K562 treated with DMSO at 1 percent for 48 hours (cell line): ENCODE data around the gene PCK1. TPM values are rescaled to one million over a fixed set of nuclear protein-coding genes. Genes with fewer than 3 reads are reported as not detected.

ENCODE experiments used
- total RNA-seq: library from RNA; unstranded; fragments of 300-600 nt; gene quantifications from 2 replicates; pipeline ENCODE4 v1.2.3, GENCODE V29; 2022; ENCODE audit warnings: low replicate concordance; ENCODE audit errors: extremely low read depth

PCK1 gene
- not detected in 2 replicates for total RNA-seq

GRCh38 chr20:57560554-57561355 lies at the start of gene PCK1:
Gene PCK1 (plus strand): TSS chr20:57561110. CDS start chr20:57561412, 302 bp downstream.

DNA sequence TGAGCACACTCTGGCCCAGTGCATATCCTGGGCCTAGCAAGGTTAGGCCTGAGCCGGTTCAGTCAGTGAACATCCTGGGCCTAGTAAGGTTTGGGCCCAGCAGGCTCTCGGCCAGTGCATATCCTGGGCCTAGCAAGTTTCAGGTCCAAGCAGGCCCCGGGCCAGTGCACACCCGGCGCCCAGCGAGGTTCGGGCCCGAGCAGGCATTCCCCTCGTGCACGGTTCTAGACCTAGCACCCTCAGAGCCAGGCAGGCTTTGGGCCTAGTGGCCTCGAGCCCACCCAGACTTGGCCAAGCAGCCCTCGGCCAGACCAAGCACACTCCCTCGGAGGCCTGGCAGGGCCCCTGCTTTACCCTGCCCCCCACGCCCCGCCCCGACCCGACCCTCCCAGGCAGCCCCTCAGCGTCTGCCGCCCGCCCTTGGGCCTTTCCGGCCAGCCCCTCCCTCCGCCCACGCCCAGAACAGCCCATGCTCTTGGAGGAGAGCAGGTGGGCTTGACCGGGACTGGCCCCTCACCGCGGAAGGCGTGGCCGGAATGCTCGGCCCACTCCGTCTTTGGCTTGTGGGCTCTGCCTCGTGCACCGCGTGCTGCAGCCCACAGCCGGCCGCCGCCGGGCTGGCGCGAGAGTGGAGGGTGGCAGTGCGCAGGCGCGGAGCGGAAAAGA lies 36.3 kb upstream of the PCK1 start, which contains the start of gene CTCFL:
TSS of gene CTCFL (minus strand) at position 630 of the 666 bp plus-strand sequence. CDS start 935 bp downstream, outside the sequence.

Other genes starting within 250 kb of the PCK1 start
- gene SPO11, start 231.3 kb upstream of the PCK1 start, total RNA-seq = not detected in 2 replicates
- not detected in 2 replicates for gene RAE1, start 209.9 kb upstream of the PCK1 start, total RNA-seq
- gene RBM38, start 169.7 kb upstream of the PCK1 start, total RNA-seq = not detected in 2 replicates
- gene CTCFL, start 36.0 kb upstream of the PCK1 start, total RNA-seq = not detected in 2 replicates
- not detected in 2 replicates for gene ZBP1, start 59.3 kb downstream of the PCK1 start, total RNA-seq
- not detected in 2 replicates for gene PMEPA1, start 148.9 kb downstream of the PCK1 start, total RNA-seq